Astrocyte (in vitro differentiated cells and primary cell): ENCODE data around the gene ABTB2. TPM values are rescaled to one million over a fixed set of nuclear protein-coding genes. Genes with fewer than 3 reads are reported as not detected.

Source experiments
- DNase-seq: peaks from one replicate; pipeline ENCODE4 v3.0.0-alpha.2; 2010; ENCODE audit warnings: low read depth
- FAIRE-seq: peaks from 2 replicates; lab custom pipeline; 2011; peaks lifted over from hg19 to GRCh38; lab: Jason Lieb, UNC
- H2AFZ ChIP-seq: 2 replicates; pipeline ENCODE4 v1.6.0; 2012; ENCODE audit warnings: low read depth, low read length, inconsistent platforms
- H3K27ac ChIP-seq: 2 replicates; pipeline ENCODE4 v1.5.1; 2011; ENCODE audit warnings: low read depth, low read length, inconsistent platforms
- H3K27me3 ChIP-seq: 2 replicates; pipeline ENCODE4 v1.6.0; 2011; ENCODE audit warnings: low read length, inconsistent platforms; ENCODE audit not compliant: insufficient read depth
- H3K36me3 ChIP-seq: 2 replicates; pipeline ENCODE4 v1.5.1; 2011; ENCODE audit warnings: low read length, inconsistent platforms; ENCODE audit not compliant: insufficient read depth
- H3K4me1 ChIP-seq: 2 replicates; pipeline ENCODE4 v1.5.1; 2011; ENCODE audit warnings: low read length, inconsistent platforms; ENCODE audit not compliant: insufficient read depth
- H3K4me2 ChIP-seq: 2 replicates; pipeline ENCODE4 v1.6.0; 2012; ENCODE audit warnings: low read length, inconsistent platforms
- H3K4me3 ChIP-seq: 2 replicates; pipeline ENCODE4 v1.5.1; 2011; ENCODE audit warnings: low read depth, mild to moderate bottlenecking, low read length, inconsistent platforms; ENCODE audit not compliant: insufficient read depth
- H3K79me2 ChIP-seq: 2 replicates; pipeline ENCODE4 v1.6.0; 2012; ENCODE audit warnings: mild to moderate bottlenecking, low read length, inconsistent platforms; ENCODE audit not compliant: insufficient read depth
- H3K9ac ChIP-seq: 2 replicates; pipeline ENCODE4 v1.6.0; 2012; ENCODE audit warnings: mild to moderate bottlenecking, low read length, inconsistent platforms
- H3K9me3 ChIP-seq: 2 replicates; pipeline ENCODE4 v1.5.1; 2012; ENCODE audit warnings: low read depth, mild to moderate bottlenecking, low read length, inconsistent platforms; ENCODE audit not compliant: insufficient read depth
- H4K20me1 ChIP-seq: 2 replicates; pipeline ENCODE4 v1.6.0; 2012; ENCODE audit warnings: low read length, inconsistent platforms; ENCODE audit not compliant: insufficient read depth
- H3K27ac Mint-ChIP-seq: one replicate; pipeline ENCODE4 v1.8.0; 2021; ENCODE audit warnings: mild to moderate bottlenecking, mixed read lengths; ENCODE audit not compliant: unreplicated experiment
- H3K27me3 Mint-ChIP-seq: one replicate; pipeline ENCODE4 v1.8.0; 2021; ENCODE audit warnings: low read depth, mixed read lengths; ENCODE audit not compliant: unreplicated experiment
- H3K36me3 Mint-ChIP-seq: one replicate; pipeline ENCODE4 v1.8.0; 2021; ENCODE audit warnings: low read depth, mixed read lengths; ENCODE audit not compliant: unreplicated experiment
- H3K4me1 Mint-ChIP-seq: one replicate; pipeline ENCODE4 v1.8.0; 2021; ENCODE audit warnings: low read depth, mixed read lengths; ENCODE audit not compliant: unreplicated experiment
- H3K4me3 Mint-ChIP-seq: one replicate; pipeline ENCODE4 v1.8.0; 2021; ENCODE audit warnings: mild to moderate bottlenecking, moderate library complexity, mixed read lengths; ENCODE audit not compliant: unreplicated experiment
- H3K9me3 Mint-ChIP-seq: one replicate; pipeline ENCODE4 v1.8.0; 2021; ENCODE audit warnings: mild to moderate bottlenecking, mixed read lengths; ENCODE audit not compliant: unreplicated experiment
- EZH2 ChIP-seq: IDR thresholded peaks from 2 replicates; pipeline ENCODE4 v1.6.1; 2012; ENCODE audit warnings: mild to moderate bottlenecking, low read length, inconsistent platforms; ENCODE audit not compliant: insufficient read depth
- total RNA-seq: library from RNA; stranded (reverse); gene quantifications from 2 replicates; pipeline ENCODE4 v1.2.1, GENCODE V29; 2021
- TF ChIP-seq, protein P1 (sequence below): IDR thresholded peaks from 2 replicates; pipeline ENCODE4 v1.5.1; 2011; ENCODE audit warnings: low read depth, mild to moderate bottlenecking, inconsistent platforms, low read length, moderate library complexity; ENCODE audit not compliant: insufficient read depth

Gene ABTB2
- total RNA-seq, 1 donor from 2014 or later = 14.1 TPM

DNA sequence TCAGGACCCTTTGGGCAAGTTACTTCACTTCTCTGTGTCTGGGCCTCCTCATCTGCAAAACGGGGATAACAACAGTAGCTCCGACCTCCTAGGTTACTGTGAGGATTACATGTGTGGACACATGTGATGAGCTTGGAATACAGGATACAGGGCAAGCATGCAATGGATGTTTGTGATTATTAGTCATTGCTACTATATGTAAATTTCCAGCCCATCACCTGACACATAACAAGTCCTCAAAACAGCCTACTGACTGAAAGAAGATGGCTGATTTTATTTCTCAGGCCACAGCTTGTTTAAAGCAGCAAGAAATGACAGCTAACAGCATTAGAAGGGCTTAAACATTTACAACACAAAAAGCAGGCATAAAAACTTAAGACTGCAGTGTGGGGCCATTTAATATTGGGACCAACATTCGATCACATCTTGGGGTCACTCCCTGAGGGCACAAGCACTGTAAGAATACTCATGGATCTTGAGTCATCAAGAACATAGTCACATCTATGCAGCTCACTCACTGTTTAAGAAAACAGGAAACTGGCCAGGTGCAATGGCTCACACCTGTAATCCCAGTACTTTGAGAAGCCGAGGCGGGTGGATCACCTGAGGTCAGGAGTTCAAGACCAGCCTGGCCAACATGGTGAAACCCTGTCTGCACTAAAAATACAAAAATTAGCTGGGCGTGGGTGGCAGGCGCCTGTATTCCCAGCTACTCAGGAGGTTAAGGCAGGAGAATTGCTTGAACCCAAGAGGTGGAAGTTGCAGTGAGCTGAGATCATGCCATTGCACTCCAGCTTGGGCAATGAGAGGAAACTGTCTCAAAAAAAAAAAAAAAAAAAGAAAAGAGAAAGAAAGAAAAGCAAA, 49.5 kb downstream of the ABTB2 start:
- peaks cover 21% of the 10 kb centered on the region for H3K4me1 ChIP-seq
- H3K9me3 Mint-ChIP-seq = no peaks in the 10 kb centered on the region
- H3K4me3 ChIP-seq = no peak overlapping the region
- H3K4me3 Mint-ChIP-seq = no peak overlapping the region
- H3K4me2 ChIP-seq = no peak overlapping the region
- H3K4me1 Mint-ChIP-seq = peaks cover 11% of the 10 kb centered on the region
- H3K9me3 ChIP-seq = no peaks in the 10 kb centered on the region
- no peak overlapping the region for H3K27ac Mint-ChIP-seq
- DNase-seq (no peak), FAIRE-seq (no peak)
- H3K79me2 ChIP-seq = peaks cover 26% of the 10 kb centered on the region
- H3K36me3 ChIP-seq = no peaks in the 10 kb centered on the region
- H3K27me3 Mint-ChIP-seq = no peaks in the 10 kb centered on the region
- H3K27me3 ChIP-seq = no peaks in the 10 kb centered on the region
- H3K36me3 Mint-ChIP-seq = peaks cover under 1% of the 10 kb centered on the region
- H4K20me1 ChIP-seq = peaks cover 41% of the 10 kb centered on the region
- H3K27ac ChIP-seq = no peak overlapping the region
- no peak overlapping the region for H2AFZ ChIP-seq
- no peak for TF ChIP-seq EZH2
- TF ChIP-seq, protein P1, sequence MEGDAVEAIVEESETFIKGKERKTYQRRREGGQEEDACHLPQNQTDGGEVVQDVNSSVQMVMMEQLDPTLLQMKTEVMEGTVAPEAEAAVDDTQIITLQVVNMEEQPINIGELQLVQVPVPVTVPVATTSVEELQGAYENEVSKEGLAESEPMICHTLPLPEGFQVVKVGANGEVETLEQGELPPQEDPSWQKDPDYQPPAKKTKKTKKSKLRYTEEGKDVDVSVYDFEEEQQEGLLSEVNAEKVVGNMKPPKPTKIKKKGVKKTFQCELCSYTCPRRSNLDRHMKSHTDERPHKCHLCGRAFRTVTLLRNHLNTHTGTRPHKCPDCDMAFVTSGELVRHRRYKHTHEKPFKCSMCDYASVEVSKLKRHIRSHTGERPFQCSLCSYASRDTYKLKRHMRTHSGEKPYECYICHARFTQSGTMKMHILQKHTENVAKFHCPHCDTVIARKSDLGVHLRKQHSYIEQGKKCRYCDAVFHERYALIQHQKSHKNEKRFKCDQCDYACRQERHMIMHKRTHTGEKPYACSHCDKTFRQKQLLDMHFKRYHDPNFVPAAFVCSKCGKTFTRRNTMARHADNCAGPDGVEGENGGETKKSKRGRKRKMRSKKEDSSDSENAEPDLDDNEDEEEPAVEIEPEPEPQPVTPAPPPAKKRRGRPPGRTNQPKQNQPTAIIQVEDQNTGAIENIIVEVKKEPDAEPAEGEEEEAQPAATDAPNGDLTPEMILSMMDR = no peak
- H3K9ac ChIP-seq = no peak overlapping the region

DNA sequence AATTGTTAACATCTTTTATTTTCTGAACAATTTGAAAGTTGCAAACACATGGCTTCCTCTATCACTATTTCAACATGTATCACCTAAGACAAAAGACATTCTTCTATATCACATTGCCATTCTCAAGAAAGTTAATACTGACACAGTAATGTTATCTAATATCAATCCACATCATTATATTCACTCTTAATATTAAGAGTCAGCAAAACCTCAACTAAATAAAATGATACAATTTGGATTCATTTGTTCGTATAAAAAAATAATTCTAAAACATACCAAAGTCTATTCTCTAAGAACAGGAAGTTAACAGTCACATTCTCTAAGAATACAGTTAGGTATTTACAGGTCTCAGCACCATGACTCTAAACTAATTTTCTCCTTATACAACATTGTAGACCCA, 52.0 kb downstream of the ABTB2 start:
- H4K20me1 ChIP-seq = peaks cover 43% of the 10 kb centered on the region
- H3K4me1 Mint-ChIP-seq = peaks cover 36% of the 10 kb centered on the region

More for the DNA sequence above, 52.0 kb downstream of the ABTB2 start:
- H3K4me1 ChIP-seq = peaks cover 45% of the 10 kb centered on the region
- no peaks in the 10 kb centered on the region for H3K36me3 ChIP-seq
- H3K9me3 ChIP-seq = no peaks in the 10 kb centered on the region
- no peak overlapping the region for H3K9ac ChIP-seq
- no peak overlapping the region for H3K4me2 ChIP-seq
- Mint-ChIP-seq H3K27me3 (no peaks in the 10 kb centered on the region), H3K9me3 (no peaks in the 10 kb centered on the region), H3K27ac (no peak overlapping the region), H3K4me3 (no peak overlapping the region), H3K36me3 (no peaks in the 10 kb centered on the region)
- no peak for TF ChIP-seq EZH2
- TF ChIP-seq, protein P1 = no peak
- no peak for DNase-seq
- H2AFZ ChIP-seq = no peak overlapping the region
- no peaks in the 10 kb centered on the region for H3K27me3 ChIP-seq
- peaks cover 23% of the 10 kb centered on the region for H3K79me2 ChIP-seq
- H3K27ac ChIP-seq = no peak overlapping the region
- H3K4me3 ChIP-seq = no peak overlapping the region
- no peak for FAIRE-seq
